Astrocyte (in vitro differentiated cells and primary cell): Measurements from ENCODE around the gene TAF1C. TPM values are rescaled to one million over a fixed set of nuclear protein-coding genes. Genes with fewer than 3 reads are reported as not detected.

ENCODE experiments used
- DNase-seq: peaks from one replicate; pipeline ENCODE4 v3.0.0-alpha.2; 2010; ENCODE audit warnings: low read depth
- FAIRE-seq: peaks from 2 replicates; lab custom pipeline; 2011; peaks lifted over from hg19 to GRCh38; lab: Jason Lieb, UNC
- H2AFZ ChIP-seq: 2 replicates; pipeline ENCODE4 v1.6.0; 2012; ENCODE audit warnings: low read depth, low read length, inconsistent platforms
- H3K27ac ChIP-seq: 2 replicates; pipeline ENCODE4 v1.5.1; 2011; ENCODE audit warnings: low read depth, low read length, inconsistent platforms
- H3K27me3 ChIP-seq: 2 replicates; pipeline ENCODE4 v1.6.0; 2011; ENCODE audit warnings: low read length, inconsistent platforms; ENCODE audit not compliant: insufficient read depth
- H3K36me3 ChIP-seq: 2 replicates; pipeline ENCODE4 v1.5.1; 2011; ENCODE audit warnings: low read length, inconsistent platforms; ENCODE audit not compliant: insufficient read depth
- H3K4me1 ChIP-seq: 2 replicates; pipeline ENCODE4 v1.5.1; 2011; ENCODE audit warnings: low read length, inconsistent platforms; ENCODE audit not compliant: insufficient read depth
- H3K4me2 ChIP-seq: 2 replicates; pipeline ENCODE4 v1.6.0; 2012; ENCODE audit warnings: low read length, inconsistent platforms
- H3K4me3 ChIP-seq: 2 replicates; pipeline ENCODE4 v1.5.1; 2011; ENCODE audit warnings: low read depth, mild to moderate bottlenecking, low read length, inconsistent platforms; ENCODE audit not compliant: insufficient read depth
- H3K79me2 ChIP-seq: 2 replicates; pipeline ENCODE4 v1.6.0; 2012; ENCODE audit warnings: mild to moderate bottlenecking, low read length, inconsistent platforms; ENCODE audit not compliant: insufficient read depth
- H3K9ac ChIP-seq: 2 replicates; pipeline ENCODE4 v1.6.0; 2012; ENCODE audit warnings: mild to moderate bottlenecking, low read length, inconsistent platforms
- H3K9me3 ChIP-seq: 2 replicates; pipeline ENCODE4 v1.5.1; 2012; ENCODE audit warnings: low read depth, mild to moderate bottlenecking, low read length, inconsistent platforms; ENCODE audit not compliant: insufficient read depth
- H4K20me1 ChIP-seq: 2 replicates; pipeline ENCODE4 v1.6.0; 2012; ENCODE audit warnings: low read length, inconsistent platforms; ENCODE audit not compliant: insufficient read depth
- H3K27ac Mint-ChIP-seq: one replicate; pipeline ENCODE4 v1.8.0; 2021; ENCODE audit warnings: mild to moderate bottlenecking, mixed read lengths; ENCODE audit not compliant: unreplicated experiment
- H3K27me3 Mint-ChIP-seq: one replicate; pipeline ENCODE4 v1.8.0; 2021; ENCODE audit warnings: low read depth, mixed read lengths; ENCODE audit not compliant: unreplicated experiment
- H3K36me3 Mint-ChIP-seq: one replicate; pipeline ENCODE4 v1.8.0; 2021; ENCODE audit warnings: low read depth, mixed read lengths; ENCODE audit not compliant: unreplicated experiment
- H3K4me1 Mint-ChIP-seq: one replicate; pipeline ENCODE4 v1.8.0; 2021; ENCODE audit warnings: low read depth, mixed read lengths; ENCODE audit not compliant: unreplicated experiment
- H3K4me3 Mint-ChIP-seq: one replicate; pipeline ENCODE4 v1.8.0; 2021; ENCODE audit warnings: mild to moderate bottlenecking, moderate library complexity, mixed read lengths; ENCODE audit not compliant: unreplicated experiment
- H3K9me3 Mint-ChIP-seq: one replicate; pipeline ENCODE4 v1.8.0; 2021; ENCODE audit warnings: mild to moderate bottlenecking, mixed read lengths; ENCODE audit not compliant: unreplicated experiment
- CTCF ChIP-seq: IDR thresholded peaks from 2 replicates; pipeline ENCODE4 v1.5.1; 2011; ENCODE audit warnings: low read depth, mild to moderate bottlenecking, inconsistent platforms, low read length, moderate library complexity; ENCODE audit not compliant: insufficient read depth
- EZH2 ChIP-seq: IDR thresholded peaks from 2 replicates; pipeline ENCODE4 v1.6.1; 2012; ENCODE audit warnings: mild to moderate bottlenecking, low read length, inconsistent platforms; ENCODE audit not compliant: insufficient read depth
- total RNA-seq: library from RNA; stranded (reverse); gene quantifications from 2 replicates; pipeline ENCODE4 v1.2.1, GENCODE V29; 2021

The TAF1C gene
- total RNA-seq, 1 donor from 2014 or later: 34.1 TPM

DNA sequence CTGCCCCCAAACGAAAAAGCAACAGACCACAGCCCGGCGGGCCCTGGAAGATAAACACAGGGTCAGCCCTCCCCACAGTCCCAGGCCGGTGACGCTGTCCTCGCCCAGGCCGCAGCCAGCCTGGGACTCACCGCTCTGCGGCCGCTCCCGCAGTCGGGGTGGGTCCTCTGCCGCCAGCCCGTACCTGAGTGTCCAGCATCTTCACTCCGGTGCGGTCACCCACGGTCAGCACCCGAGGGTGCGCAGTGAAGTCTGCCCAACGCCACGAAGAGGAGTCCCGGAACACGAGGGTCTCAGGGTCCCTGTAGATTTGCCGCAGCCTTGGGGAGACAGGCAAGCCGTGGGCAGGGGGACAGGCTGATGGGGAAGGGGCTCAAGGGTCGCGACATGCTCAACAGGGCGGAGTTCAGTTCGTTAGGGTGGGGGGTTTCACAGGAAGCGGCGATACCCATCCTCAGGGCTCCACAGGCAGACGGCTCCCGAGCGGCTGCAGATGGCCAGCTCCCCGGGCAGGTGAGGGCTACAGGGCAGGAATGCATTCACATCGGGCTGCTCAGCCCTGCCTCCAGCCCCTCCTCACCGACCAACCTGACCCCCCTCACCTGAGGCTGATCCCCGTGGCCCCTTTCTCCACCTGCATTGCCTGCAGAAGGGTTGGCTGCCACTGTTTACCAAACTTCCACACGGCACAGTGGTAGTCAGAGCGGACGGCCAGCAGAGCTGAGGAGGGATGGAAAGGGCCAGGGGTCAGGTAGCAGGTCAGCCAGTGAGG is 5.5 kb downstream of the TAF1C start:
- Histone ChIP-seq H3K4me1 (peaks cover 21% of the 10 kb centered on the region), H2AFZ (no peak overlapping the region), H4K20me1 (peaks cover 52% of the 10 kb centered on the region), H3K9me3 (no peaks in the 10 kb centered on the region), H3K4me2 (no peak overlapping the region), H3K27ac (no peak overlapping the region), H3K36me3 (peaks cover 3% of the 10 kb centered on the region), H3K79me2 (peaks cover 37% of the 10 kb centered on the region), H3K4me3 (no peak overlapping the region), H3K27me3 (no peaks in the 10 kb centered on the region), H3K9ac (no peak overlapping the region)
- FAIRE-seq (no peak), DNase-seq (no peak)
- TF ChIP-seq CTCF (no peak), EZH2 (no peak)
- H3K27me3 Mint-ChIP-seq: no peaks in the 10 kb centered on the region
- H3K9me3 Mint-ChIP-seq: no peaks in the 10 kb centered on the region
- H3K4me3 Mint-ChIP-seq: no peak overlapping the region
- peaks cover 25% of the 10 kb centered on the region for H3K4me1 Mint-ChIP-seq
- H3K36me3 Mint-ChIP-seq: peaks cover 11% of the 10 kb centered on the region
- no peak overlapping the region for H3K27ac Mint-ChIP-seq

DNA sequence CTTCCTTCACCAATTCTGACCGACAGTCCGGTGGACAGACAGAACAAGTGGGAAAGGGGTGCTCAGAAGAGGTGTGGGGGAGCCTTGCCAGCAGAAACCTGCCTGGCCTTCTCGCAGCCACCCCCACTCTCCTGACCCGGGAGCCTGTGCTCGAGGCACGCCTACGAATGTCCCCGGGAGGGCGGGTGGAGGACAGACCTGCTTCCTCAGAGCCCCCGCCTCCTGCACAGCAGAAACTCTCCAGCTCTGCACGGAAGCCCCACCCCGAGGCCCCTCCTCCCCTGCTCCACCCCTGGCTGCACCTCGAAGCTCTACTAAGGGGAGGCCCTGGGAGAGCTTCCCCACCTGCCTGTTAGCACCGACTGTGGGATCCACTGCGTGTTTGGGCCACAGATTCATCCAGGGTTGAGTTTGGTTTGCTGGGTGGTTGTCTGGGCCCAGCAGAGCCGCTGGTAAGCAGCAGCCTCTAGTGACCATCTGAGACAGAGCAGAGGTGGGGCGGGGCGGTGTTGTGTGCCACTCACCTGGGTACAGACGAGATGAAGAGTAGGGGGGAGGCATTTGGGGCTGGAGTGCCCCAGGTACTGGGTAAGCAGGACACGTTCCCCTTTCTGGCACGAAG is 6.2 kb downstream of the TAF1C start:
- Mint-ChIP-seq H3K36me3 (peaks cover 11% of the 10 kb centered on the region), H3K27ac (no peak overlapping the region), H3K4me1 (peaks cover 28% of the 10 kb centered on the region), H3K27me3 (no peaks in the 10 kb centered on the region), H3K4me3 (no peak overlapping the region), H3K9me3 (no peaks in the 10 kb centered on the region)
- peaks cover 3% of the 10 kb centered on the region for H3K36me3 ChIP-seq
- no peak for DNase-seq
- no peak overlapping the region for H3K4me2 ChIP-seq
- peaks cover 30% of the 10 kb centered on the region for H3K79me2 ChIP-seq
- H3K4me3 ChIP-seq: no peak overlapping the region
- no peak for FAIRE-seq
- H3K9me3 ChIP-seq: no peaks in the 10 kb centered on the region
- H3K9ac ChIP-seq: no peak overlapping the region
- H3K4me1 ChIP-seq: peaks cover 18% of the 10 kb centered on the region
- H3K27ac ChIP-seq: no peak overlapping the region
- no peak overlapping the region for H2AFZ ChIP-seq
- H4K20me1 ChIP-seq: peaks cover 52% of the 10 kb centered on the region
- H3K27me3 ChIP-seq: no peaks in the 10 kb centered on the region
- TF ChIP-seq CTCF: no peak
- no peak for TF ChIP-seq EZH2
